Endothelial cell of hepatic sinusoid (primary cell): Measurements from ENCODE around the gene SYAP1.
"Not testable (repeated sequence)": the region's sequence is repeated elsewhere in the genome, so short reads cannot be mapped to it uniquely, and the experiment has no call there.

ENCODE experiments used
- in situ Hi-C: cut with HindIII; loops from 2 replicates; pipeline ENCODE4 v1.10.0; 2017; ENCODE audit warnings: low sequenced_read_pairs

SYAP1 gene

DNA sequence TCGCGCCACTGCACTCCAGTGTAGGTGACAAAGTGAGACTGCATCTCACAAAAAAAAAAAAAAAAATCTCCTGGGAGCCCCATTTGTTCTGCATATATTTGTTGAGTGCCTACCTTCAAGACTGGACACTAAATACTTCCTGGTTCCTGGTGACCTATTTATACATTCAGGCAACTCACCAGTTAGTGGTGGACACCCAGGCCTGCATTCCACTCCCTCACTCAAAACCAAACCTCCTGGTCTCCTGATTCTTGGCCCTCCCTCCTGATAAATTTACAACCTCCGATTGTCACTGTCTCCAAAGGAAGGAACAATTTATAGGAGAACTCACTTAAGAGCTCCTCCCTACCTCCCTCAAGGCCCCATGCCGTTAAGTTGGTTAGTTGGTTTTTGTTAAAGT is 3.1 kb downstream of the SYAP1 start:
- in situ Hi-C loops: loop anchor here (5.0 kb wide), 2 partner anchors 85 to 105 kb away; no protein-coding TSS in a partner anchor

DNA sequence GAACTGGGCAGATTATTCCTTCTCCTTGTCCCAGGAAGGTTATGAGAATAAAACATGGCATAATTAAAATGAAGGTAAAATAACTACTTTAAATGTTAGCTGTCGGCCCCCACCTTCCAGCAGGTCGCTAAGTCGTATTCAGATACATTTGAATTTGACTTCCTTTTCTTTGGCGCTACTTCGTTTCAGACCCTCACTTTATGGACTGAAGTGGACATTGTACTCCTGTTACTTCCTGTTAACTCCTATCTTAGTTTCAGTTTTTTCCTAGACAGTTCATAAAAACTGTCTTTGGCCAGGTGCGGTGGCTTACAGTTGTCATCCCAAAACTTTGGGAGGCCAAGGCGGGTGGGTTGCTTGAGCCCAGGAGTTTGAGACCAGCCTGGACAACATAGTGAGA is 5.7 kb downstream of the SYAP1 start:
- in situ Hi-C loops: no loop called here

DNA sequence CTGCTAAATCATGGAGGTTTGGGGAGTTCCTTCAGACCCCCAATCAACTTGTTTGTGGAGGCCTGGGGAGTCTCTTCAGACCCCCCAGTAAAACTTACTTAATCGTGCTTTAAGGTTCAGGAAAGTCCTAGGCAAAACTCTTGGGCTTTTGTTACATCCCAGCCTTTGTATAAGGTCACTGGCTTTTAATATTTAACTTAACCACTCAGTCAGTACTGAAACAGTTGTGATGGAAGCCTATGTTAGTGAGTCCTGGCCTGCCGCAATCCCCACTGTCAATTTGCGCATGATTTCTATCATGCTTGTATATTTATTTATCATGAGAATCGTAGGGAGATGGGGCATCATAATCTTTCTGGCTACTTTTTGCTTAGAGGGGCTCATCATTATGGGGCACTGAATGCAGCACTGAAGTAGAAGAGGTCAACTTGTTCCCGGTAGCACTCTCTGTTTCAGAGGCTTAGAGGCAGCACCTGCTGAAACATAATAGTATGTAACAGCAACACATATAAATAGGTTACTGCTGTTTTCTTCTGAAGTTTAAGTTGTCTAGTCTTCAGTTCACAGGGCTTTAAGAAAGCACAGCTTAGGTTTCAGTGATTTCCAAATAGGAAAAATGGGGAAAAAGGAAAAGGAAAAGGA is 7.1 kb downstream of the SYAP1 start:
- in situ Hi-C loops: not testable (repeated sequence)

DNA sequence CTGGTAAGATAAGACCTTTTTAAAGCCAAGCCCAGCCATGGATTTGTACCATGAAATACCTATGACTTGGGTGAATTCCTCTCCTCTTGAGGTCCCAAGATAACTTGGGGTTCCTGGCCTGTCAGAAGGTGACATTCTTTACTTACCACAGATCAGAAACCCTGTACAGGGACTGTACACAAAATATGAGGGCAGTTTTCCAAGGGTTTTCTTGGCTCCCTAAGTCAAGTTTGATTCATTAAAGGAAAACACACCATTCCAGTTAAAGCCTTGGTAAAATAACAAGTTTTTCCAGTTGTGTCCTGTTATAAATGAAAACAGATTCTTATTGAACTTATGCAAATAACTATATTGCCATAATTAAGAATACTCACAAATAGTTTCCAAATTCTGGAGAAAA is 8.2 kb downstream of the SYAP1 start:
- in situ Hi-C loops: no loop called here

DNA sequence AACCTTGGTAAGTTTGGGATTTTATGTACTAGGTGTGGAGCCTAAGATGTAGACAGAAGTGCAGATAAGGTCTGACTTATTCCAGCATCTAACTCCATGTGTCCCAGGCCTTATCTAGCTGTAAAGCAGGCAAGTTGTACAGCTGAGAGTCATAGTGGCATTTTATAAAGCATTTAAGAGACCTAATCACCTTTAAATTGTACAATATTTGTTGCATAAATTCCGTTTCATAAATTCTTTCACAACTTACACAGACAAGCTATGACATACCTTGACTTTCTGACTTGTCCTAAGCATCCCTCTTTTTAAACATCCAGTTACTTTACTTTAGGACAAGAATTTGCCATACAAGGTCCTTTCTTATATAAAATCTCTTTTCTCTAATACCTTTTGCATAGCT is 11.0 kb downstream of the SYAP1 start:
- in situ Hi-C loops: no loop called here

DNA sequence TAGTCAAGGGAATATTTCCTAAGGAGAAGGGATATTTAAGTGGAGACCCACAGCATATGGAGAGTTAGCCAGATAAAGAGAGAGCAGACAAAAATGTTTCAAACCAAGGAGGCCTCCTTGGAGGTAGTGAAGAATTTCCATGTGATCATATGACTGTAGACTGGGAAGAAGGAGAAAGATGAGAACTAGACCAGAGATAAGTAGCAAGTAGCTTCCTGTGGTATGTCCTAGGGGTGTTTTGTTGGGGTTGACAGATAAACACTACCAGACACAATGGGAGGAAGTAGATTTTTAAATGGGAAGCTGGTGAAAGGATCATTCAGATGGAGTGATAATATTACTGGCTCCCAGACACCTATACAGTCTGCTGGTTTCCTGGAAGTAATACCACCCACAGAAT is 13.6 kb downstream of the SYAP1 start:
- in situ Hi-C loops: no loop called here

DNA sequence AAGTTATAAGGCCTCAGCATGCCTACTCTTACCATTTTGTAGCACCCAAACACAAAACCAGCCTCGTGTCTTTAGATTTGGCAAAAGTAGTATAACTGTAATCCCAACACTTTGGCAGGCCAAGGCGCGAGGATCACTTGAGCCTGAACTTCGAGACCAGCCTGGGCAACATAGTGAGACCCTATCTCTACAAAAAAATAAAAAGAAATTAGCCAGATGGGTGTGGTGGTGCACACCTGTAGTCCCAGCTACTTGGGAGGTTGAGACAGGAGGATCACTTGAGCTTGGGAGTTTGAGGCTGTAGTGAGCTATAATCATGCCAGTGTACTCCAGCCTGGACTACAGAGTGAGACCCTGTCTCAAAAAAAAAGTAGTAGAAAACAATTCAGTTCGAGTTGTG is 17.6 kb downstream of the SYAP1 start:
- in situ Hi-C loops: no loop called here

DNA sequence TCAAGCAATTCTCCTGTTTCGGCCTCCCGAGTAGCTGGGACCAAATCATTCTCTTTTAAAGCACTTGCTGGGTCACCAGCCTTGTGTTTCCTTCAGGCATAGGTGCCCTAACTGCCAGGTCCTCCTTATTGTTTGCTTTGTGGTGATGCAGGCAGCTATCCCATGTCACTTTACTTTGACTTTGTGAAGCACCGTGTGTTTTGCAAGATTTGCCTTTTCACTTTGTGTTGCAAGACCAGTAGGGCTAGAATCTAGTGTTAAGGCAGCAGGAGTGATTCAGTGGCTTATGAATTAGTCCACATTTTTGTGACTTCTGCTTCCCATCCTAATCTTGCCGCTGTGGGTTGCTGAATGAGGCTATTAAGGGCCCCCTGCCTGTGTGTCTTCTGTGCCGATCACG is 20.2 kb downstream of the SYAP1 start:
- in situ Hi-C loops: no loop called here

DNA sequence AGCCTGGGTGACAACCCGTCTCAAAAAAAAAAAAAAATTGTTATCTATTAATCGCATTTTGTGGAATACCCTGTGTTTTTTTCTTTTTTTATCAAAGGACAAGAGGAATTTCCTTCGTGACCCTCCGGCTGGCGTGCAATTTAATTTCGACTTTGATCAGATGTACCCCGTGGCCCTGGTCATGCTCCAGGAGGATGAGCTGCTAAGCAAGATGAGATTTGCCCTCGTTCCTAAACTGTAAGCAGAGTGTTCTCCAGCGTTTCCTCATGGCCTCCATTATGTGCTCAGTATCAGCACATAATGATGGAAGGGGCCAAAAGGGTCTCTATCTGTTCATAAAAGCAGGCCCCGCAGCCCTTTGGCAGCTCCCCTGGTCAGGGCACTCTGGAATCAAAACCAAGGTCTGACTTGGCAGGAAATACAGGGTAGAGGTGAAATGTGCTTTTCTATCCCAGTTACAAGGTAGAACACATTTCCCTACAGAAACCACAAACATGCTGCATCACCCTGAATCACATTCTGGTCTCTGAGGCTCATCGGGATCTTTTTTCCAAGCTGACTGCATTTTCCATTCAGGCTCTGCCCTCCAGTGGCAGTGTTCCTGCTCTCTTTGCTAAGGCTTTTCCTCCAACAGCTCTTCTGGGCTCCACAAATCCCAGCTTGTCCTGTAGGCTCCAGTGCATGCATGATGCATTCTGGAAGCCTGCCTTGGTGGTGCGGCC is 24.4 kb downstream of the SYAP1 start:
- in situ Hi-C loops: no loop called here

DNA sequence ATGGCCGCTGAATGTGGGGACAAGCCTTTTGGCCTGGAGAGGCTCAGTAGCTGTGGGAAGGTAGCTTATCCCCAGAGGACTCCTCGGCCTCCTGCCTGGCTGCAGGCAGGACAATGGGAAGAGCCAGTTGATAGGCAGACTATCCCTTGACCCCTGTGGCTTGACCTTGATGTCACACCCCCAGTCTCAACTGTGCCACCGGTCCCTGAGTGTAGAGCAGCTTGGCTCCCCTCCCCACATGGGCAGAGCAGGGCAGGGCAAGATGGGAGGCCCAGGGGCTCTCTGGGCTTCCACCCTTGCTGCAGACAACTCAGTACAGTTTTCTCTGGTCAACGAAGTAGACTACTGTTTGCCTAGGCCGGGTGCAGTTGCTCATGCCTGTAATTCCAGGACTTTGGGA is 25.7 kb downstream of the SYAP1 start:
- in situ Hi-C loops: no loop called here

DNA sequence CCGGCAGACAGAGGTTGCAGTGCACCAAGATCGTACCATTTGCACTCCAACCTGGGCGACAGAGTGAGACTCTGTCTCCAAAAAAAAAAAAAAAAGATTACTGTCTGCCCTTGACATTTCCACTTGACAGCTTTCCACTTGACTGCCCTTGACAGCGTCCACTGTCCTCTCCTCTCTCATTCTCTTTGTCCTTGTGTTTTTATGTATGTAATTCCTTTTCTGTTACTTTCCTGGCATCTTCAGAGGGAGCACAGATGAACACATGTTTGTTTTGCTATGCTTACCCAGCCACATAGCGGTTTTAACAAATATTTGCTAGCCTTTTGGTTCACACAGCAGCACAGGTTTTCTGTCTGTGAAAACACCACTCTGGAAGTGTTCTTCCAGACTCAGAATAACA is 26.2 kb downstream of the SYAP1 start:
- in situ Hi-C loops: no loop called here

DNA sequence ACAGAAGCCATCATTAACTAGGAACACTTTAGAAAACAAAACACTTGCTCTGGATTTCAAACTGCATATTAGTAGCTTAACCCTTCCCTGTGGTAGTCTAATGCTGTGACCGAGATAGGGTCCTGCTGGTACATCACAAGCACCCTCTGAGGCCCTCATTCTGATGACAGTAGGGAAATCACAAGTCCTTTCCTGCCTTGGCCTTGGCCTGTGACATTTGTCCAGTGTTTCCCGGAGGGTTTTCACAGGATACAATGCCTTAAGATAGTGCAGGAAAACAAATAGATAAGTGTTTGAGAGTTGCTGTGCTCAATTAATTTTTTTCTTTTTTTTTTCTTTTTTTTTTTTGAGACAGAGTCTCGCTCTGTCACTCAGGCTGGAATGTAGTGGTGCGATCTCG is 29.0 kb downstream of the SYAP1 start:
- in situ Hi-C loops: no loop called here

DNA sequence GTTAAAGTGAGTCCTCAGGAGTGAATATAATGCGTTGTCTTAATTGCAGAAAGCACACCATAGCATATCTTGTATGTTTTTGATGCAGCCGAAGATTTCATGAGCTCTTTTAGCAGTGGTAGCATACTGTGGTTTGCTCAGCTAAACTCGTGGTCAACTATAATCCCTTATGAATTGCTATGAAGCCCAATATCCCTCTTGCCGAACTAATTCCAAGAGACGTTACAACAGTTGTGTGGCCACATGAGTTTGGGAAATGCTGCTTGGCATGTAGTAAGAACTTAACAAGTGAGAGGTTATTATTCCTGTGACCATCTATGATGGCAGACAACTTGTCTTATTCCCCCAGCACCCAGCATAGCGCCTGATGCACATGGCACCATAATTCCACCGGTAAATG is 30.7 kb downstream of the SYAP1 start:
- in situ Hi-C loops: no loop called here

DNA sequence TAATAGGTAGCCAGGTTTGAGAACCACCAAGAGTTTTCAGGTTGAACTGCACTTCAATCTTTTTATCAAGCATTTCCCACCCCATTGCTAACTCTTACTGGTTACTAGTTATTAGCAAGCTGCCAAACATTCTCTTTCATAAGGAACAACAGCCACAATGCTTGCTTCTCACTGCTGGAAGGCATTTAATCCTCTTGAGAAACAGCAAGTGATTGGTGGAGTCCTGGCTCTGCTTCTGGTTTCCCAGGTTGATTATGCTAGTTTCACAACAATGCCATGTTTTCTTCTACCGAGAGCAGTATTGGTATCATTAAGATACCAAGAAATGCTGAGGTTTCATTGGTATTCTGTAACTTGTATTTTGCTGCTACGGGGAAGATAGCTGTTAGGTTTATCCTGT is 34.6 kb downstream of the SYAP1 start:
- in situ Hi-C loops: no loop called here

DNA sequence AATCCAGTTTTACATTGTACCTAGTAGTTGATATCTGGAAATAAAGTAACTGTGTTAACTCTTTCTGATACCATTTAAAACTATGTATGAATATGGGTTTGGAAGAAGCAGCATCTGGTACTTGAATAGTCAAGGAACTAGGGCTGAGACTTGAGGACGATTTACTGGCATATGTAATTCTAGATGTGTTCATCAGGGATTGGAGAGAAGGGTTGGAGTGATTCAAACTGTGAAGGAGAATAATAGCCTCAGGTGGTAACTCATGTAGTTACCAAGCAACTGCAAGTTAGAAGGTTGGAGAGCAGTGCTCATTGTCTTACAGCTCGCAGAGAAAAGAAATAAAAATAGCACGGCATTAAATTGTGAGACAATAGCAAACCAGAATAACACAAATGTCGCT is 37.3 kb downstream of the SYAP1 start:
- in situ Hi-C loops: no loop called here

DNA sequence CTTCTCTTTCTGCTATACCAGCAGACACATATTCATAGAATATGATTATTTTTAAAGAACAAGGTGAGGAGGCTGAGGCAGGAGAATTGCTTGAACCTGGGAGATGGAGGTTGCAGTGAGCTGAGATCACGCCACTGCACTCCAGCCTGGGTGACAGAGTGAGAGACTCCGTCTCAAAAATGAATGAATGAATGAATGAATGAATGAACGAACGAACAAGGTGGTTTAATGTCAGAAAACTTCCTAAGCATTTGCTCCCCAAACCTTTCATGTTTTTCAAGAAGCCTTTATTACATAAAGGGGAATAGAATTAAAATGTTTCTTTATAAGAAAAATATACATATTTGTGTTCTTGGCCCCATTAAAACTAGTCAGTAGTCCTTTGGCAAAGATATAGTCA is 42.1 kb downstream of the SYAP1 start:
- in situ Hi-C loops: not testable (repeated sequence)

DNA sequence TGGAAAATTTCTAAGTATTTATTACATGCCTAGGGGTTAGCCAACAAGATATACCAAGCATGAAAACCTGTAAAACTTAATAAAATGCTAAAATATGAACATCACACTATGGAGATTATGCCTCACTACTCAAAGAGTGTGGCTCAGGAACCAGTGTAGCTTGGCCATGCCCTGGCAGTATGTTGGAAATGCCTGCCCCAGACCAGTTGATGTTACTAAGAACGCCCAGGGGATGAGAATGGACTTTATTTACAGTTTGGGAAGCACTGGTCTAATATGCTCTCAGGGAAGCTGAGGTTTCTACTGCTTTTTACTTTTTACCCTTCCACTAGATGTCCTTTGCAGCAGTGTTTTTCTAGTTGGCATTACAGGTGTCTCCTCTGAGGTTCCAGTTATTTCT is 43.2 kb downstream of the SYAP1 start:
- in situ Hi-C loops: no loop called here

DNA sequence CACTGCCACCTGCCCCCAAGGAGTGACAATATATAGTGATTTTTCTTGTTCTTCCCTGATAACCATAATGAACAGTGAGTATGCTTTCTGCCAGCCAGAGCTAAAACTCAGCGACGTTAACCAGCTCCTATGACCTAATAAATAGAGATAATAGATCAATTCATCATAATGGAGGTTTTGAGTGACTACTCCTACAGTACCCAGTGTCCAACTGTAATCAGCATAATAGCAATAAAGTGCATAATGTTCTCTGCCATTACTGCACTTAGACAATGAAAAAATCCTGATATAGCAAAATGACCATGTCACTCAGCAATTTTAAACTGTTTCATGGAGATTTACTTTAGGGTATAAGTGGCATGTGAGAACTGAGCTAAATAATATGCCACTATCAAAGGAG is 46.2 kb downstream of the SYAP1 start:
- in situ Hi-C loops: no loop called here

DNA sequence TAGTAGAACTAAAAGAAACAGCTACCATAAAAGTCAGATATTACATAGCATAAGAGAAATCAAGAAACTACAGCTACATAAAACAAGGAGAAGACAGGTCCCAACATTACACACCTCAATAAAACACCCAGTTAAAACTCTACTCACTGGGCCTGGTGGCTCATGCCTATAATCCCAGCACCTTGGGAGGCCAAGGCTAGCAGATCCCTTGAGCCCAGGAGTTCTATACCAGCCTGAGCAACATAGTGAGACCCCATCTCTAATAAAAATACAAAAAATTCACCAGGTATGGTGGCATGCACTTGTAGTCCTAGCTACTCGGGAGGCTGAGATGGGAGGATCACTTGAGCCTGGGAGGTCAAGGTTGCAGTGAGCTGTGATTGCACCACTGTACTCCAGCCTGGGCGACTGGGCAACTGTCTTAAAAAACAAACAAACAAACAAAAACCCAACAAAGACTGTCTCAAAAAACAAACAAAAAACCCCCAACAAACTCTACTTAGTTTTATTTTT is 51.6 kb downstream of the SYAP1 start:
- in situ Hi-C loops: no loop called here

DNA sequence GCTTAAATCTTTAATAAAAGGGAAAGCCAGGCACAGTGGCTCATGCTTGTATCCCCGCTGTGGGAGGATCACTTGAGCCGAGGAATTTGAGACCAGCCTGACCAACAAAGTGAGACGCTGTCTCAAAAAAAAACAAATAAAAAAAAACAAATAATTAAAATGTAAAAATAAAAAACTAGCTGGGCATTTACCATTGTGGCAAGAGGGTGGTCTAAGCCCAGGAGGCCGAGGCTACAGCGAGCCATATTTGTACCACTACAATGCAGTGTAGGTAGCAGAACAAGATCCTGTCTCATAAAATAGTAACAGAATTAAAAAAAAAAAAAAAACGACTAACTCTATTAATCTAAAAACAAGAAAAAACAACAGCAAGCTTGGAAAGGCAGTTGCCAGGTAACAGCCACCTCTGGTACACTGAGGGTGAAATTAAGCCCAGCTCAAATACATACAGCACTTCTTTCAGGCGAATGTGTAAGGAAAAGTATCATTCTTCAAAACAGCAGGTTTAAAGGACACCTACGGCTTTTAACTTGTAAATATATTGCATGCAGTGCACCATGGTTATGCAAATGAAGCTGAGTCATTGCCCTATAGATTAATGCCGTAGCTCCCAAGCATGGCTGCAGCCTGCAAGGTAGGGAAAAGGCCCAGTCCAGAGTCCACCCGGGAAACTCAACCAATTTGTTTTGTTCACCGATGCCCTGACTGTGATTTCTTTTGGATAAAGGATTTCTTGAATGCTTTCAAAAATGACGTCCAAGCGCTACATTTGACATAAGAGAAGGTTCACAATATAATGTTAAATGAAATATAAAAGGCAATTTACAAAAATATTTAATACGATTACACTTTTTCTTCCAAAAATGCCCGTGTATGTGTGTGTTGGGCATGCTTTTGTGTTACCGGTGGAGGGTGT is 52.3 kb downstream of the SYAP1 start:
- in situ Hi-C loops: no loop called here

DNA sequence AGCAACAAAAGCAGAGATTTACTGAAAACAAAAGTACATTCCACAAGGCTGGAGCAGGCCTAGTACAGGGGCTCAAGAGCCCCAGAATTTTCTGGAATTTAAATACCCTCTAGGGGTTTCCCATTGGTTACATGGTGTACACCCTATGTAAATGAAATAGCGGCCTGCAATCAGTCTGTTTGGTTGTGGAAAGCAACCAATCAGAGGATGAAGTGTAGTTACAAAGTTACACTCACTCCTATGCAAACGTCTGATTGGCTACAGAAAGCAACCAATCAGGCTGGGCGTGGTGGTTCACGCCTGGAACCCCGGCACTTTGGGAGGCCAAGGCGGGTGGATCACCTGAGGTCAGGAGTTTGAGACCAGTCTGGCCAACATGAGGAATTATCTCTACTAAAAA is 53.0 kb downstream of the SYAP1 start:
- in situ Hi-C loops: no loop called here

DNA sequence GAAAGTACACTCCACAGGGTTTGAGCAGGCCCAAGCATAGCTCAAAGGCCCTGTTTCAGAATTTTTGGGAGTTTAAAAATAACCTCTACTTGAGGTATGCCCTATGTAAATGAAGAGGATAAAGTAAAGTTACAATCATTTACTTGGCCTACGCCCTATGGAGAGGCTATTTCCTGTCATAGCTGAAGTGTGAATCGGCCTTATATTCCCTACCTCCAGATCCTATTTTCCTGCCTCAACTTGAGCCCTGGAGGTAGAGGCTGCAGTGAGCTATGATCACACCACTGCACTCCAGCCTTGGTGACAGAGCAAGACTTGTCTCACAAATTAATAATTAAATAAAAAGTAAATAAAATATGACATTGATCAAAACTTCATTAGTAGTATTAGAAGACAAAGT is 55.3 kb downstream of the SYAP1 start:
- in situ Hi-C loops: no loop called here
